Body of pancreas (tissue), 4 donors: Measurements from ENCODE around the gene FUNDC1. TPM values are rescaled to one million over a fixed set of nuclear protein-coding genes. Genes with fewer than 3 reads are reported as not detected.

ENCODE experiments used
- ATAC-seq: fragments of 150-250 bp; one replicate; pipeline ENCODE4 v1.9.1; 2016
- DNase-seq, 4 donors: peaks; one replicate each; pipeline ENCODE4 v3.0.0-alpha.2; 2019
- H3K27ac ChIP-seq, 4 donors: fragments of 200-600 bp; sonication (generic); 1 replicate in 3 of 4; 2 replicates in 1 of 4; pipeline versions ENCODE4 v1.5.1 to v1.6.1; 2016 to 2019; ENCODE audit warnings: mild to moderate bottlenecking in 1 of 4, mixed read lengths in 1 of 4, moderate library complexity in 1 of 4
- H3K27me3 ChIP-seq, 2 donors: fragments of 200-600 bp; sonication (generic); one replicate each; pipeline ENCODE4 v1.6.0; 2016; ENCODE audit warnings: mild to moderate bottlenecking in 1 of 2
- H3K36me3 ChIP-seq, 2 donors: fragments of 200-600 bp; sonication (generic); replicated peaks in 1 of 2; 2 replicates each; pipeline ENCODE4 v1.5.1; 2016; ENCODE audit warnings: low read depth in 2 of 2; ENCODE audit not compliant: insufficient read depth in 1 of 2
- H3K4me1 ChIP-seq: fragments of 200-600 bp; sonication (generic); one replicate; pipeline ENCODE4 v1.6.0; 2016
- H3K4me3 ChIP-seq, 2 donors: fragments of 200-600 bp; sonication (generic); 1 replicate in 1 of 2; 2 replicates in 1 of 2; pipeline ENCODE4 v1.5.1; 2016 to 2019
- H3K9me3 ChIP-seq, 3 donors: fragments of 200-600 bp; sonication (generic); 1 replicate in 2 of 3; 2 replicates in 1 of 3; pipeline ENCODE4 v1.5.1; 2016
- POLR2A ChIP-seq, 3 donors: fragments of 450-650 bp; IDR thresholded peaks; one replicate each; pipeline ENCODE4 v1.6.1; 2016; ENCODE audit warnings: antibody characterized with exemption in 3 of 3, mild to moderate bottlenecking in 2 of 3
- WGBS, 2 donors: methylation state at CpG; one replicate each; pipeline ENCODE4 v1.1.5; 2017; 5-methylcytosine and 5-hydroxymethylcytosine counted together
- intact Hi-C: fragments of 100-400 bp; cut with DNase I; formaldehyde crosslinking; loops from one replicate; pipeline ENCODE4 v1.15.1; 2023
- total RNA-seq, 2 donors: library from RNA; depleted of rRNA; stranded (reverse); fragments of >200 nt; gene quantifications; one replicate each; pipeline ENCODE4 v1.1.0, GENCODE V29; 2016
- TF ChIP-seq, protein P1 (sequence below), 7 experiments: fragments of 450-650 bp in 4 of 7; fragments of 200-600 bp in 3 of 7; sonication (generic) in 3 of 7; IDR thresholded peaks; one replicate each; pipeline ENCODE4 v1.5.1; 2016 to 2019; ENCODE audit warnings: antibody characterized with exemption in 7 of 7

FUNDC1 gene, protein sequence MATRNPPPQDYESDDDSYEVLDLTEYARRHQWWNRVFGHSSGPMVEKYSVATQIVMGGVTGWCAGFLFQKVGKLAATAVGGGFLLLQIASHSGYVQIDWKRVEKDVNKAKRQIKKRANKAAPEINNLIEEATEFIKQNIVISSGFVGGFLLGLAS
- 1 to 10 TPM; 7.8 to 9.2 TPM for total RNA-seq

- peak within 1 kb of the TSS in 3 of 4 donors; percentile 49 to 78 (median 67) for H3K27ac ChIP-seq
- H3K9me3 ChIP-seq = no peaks in the 10 kb centered on the region
- no peaks in the 10 kb centered on the region for H3K27me3 ChIP-seq
- peak; percentile 55 to 75 (median 73) for TF ChIP-seq POLR2A (IDR thresholded peaks at IDR 0.05)
- TF ChIP-seq, protein P1, sequence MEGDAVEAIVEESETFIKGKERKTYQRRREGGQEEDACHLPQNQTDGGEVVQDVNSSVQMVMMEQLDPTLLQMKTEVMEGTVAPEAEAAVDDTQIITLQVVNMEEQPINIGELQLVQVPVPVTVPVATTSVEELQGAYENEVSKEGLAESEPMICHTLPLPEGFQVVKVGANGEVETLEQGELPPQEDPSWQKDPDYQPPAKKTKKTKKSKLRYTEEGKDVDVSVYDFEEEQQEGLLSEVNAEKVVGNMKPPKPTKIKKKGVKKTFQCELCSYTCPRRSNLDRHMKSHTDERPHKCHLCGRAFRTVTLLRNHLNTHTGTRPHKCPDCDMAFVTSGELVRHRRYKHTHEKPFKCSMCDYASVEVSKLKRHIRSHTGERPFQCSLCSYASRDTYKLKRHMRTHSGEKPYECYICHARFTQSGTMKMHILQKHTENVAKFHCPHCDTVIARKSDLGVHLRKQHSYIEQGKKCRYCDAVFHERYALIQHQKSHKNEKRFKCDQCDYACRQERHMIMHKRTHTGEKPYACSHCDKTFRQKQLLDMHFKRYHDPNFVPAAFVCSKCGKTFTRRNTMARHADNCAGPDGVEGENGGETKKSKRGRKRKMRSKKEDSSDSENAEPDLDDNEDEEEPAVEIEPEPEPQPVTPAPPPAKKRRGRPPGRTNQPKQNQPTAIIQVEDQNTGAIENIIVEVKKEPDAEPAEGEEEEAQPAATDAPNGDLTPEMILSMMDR (IDR thresholded peaks at IDR 0.05) = peak in 3 of 7 experiments; percentile 17 to 32 (median 24)
- peaks cover 7% of the 10 kb centered on the region for H3K4me1 ChIP-seq
- intact Hi-C loops = no loop called here
- DNase-seq (peak; percentile 92 to 96 (median 95)), ATAC-seq (peak; percentile 99)
- peak within 1 kb of the TSS; percentile 10 to 52 for H3K4me3 ChIP-seq
- 0 to 4% methylated on average over 9 to 35 of the region's 35 CpGs for WGBS, 2 donors
- no peaks in the 10 kb centered on the region for H3K36me3 ChIP-seq
These were observed at the start of gene FUNDC1 for GRCh38 chrX:44542567-44543325. Gene FUNDC1 (minus strand): TSS chrX:44542859. CDS start chrX:44542832, 27 bp downstream.

- WGBS, 2 donors = 60 to 93% methylated on average over 2 to 3 of the region's 3 CpGs
These were observed 43.2 kb upstream of the FUNDC1 start for GRCh38 chrX:44585866-44586265.

GRCh38 chrX:44580466-44580865 lies 37.8 kb upstream of the FUNDC1 start:
- intact Hi-C loops = no loop called here
- ATAC-seq (no peak), DNase-seq (no peak)
- TF ChIP-seq POLR2A (IDR thresholded peaks at IDR 0.05) = no peak
- TF ChIP-seq, protein P1 (IDR thresholded peaks at IDR 0.05) = no peak
- H3K9me3 ChIP-seq = no peaks in the 10 kb centered on the region
- H3K4me3 ChIP-seq = no peak overlapping the region
- no peak overlapping the region for H3K27ac ChIP-seq
- no peaks in the 10 kb centered on the region for H3K27me3 ChIP-seq
- no peaks in the 10 kb centered on the region for H3K36me3 ChIP-seq
- H3K4me1 ChIP-seq = no peaks in the 10 kb centered on the region
- 83 to 87% methylated on average over 3 of the region's 3 CpGs for WGBS, 2 donors

More at GRCh38 chrX:44585866-44586265, 43.2 kb upstream of the FUNDC1 start:
- intact Hi-C loops = no loop called here
- H3K27me3 ChIP-seq = no peaks in the 10 kb centered on the region
- H3K36me3 ChIP-seq = no peaks in the 10 kb centered on the region
- no peaks in the 10 kb centered on the region for H3K4me1 ChIP-seq
- H3K9me3 ChIP-seq = no peaks in the 10 kb centered on the region
- DNase-seq = no peak
- no peak for ATAC-seq
- no peak overlapping the region for H3K27ac ChIP-seq
- no peak overlapping the region for H3K4me3 ChIP-seq
- TF ChIP-seq POLR2A (IDR thresholded peaks at IDR 0.05) = no peak
- TF ChIP-seq, protein P1 (IDR thresholded peaks at IDR 0.05) = no peak

DNA sequence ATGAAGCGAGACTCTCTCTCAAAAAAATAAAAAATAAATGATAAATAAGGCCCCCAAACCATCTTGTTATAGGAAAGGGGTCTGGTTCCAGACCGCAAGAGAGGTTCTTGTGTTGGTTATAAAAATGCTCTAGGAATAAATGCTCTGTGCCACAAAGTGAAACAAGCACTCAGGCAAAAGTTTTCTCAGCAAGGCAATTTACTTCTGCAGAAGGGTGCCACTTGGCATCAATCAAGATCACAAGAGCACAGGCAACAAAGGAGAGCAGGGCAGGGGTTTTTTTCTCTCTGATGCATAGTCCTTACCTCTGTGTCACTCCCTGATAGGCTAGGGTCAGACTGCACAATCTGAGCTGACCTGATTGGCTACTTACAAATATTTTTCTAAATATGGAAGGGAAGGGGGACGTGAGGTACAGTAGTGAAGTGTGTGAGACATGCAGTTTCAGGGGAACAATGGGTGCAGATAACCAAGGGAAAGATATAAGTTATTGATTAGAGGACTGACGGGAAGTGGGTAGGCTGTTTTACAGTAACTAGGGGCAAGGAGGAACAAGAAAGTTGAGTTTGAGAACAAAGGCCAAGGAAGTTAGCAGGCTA lies 29.8 kb upstream of the FUNDC1 start:
- WGBS, 2 donors = 73 to 79% methylated on average over 4 of the region's 4 CpGs
- no peaks in the 10 kb centered on the region for H3K9me3 ChIP-seq
- ATAC-seq (no peak), DNase-seq (no peak)
- TF ChIP-seq POLR2A (IDR thresholded peaks at IDR 0.05) = no peak
- TF ChIP-seq, protein P1 (IDR thresholded peaks at IDR 0.05) = no peak
- no peak overlapping the region for H3K4me3 ChIP-seq
- no peaks in the 10 kb centered on the region for H3K36me3 ChIP-seq
- no peaks in the 10 kb centered on the region for H3K27me3 ChIP-seq
- intact Hi-C loops = no loop called here
- no peaks in the 10 kb centered on the region for H3K4me1 ChIP-seq
- H3K27ac ChIP-seq = no peak overlapping the region
